ENCODE measurements around the gene KCNN3.
A peak's percentile ranks its signal among the peaks of the same experiment; 100 is the strongest.

Gene KCNN3

DNA sequence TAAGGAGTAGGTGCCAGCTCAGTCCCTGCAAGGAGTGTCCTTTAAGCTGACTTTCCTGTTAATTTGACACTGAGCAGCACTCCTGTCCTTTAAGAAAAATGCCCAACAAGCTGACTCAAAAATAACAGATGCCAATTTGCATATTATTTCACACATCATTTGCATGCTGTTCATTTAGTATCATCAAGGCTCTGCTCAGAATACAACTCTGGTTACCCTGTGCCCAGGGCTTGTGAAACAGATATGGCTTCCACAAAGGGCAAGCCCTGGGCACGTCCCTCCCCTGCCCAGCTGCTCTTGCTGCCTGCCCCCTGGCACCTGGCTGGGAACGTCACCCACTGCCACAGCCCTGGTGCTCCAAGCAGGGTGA is 10.3 kb downstream of the KCNN3 start:
- DNase-seq, result no peak

DNA sequence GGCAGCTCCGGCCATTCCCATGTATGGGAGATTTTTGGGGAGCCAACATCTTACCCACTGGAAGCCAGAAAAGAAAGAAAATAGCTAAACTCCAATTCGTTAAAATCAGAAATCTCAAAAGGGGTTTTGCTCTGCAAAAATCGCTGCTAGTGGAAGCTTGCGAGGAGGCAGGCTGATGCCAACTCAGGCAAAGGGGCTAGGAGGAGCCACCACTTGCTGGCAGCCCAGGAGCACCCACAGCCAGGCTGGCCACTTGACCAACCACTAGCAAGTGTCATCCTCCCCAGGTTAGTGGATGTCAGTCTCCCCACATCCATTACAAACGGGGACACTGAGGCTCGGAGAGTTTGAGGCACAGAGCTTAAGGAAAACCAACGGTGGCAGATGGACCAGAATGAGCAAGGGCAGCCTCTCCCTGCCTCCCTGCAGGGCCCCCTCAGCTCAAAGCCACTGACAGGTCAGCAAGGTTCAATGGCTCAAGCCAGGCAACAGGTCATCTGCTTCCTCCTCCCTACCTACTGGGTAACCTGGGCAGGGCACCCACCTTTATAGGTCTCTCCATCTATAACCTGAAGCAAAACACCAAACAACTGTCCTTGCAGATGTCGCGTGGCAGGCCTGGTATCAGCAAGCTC is 10.8 kb downstream of the KCNN3 start:
- DNase-seq, result no peak

DNA sequence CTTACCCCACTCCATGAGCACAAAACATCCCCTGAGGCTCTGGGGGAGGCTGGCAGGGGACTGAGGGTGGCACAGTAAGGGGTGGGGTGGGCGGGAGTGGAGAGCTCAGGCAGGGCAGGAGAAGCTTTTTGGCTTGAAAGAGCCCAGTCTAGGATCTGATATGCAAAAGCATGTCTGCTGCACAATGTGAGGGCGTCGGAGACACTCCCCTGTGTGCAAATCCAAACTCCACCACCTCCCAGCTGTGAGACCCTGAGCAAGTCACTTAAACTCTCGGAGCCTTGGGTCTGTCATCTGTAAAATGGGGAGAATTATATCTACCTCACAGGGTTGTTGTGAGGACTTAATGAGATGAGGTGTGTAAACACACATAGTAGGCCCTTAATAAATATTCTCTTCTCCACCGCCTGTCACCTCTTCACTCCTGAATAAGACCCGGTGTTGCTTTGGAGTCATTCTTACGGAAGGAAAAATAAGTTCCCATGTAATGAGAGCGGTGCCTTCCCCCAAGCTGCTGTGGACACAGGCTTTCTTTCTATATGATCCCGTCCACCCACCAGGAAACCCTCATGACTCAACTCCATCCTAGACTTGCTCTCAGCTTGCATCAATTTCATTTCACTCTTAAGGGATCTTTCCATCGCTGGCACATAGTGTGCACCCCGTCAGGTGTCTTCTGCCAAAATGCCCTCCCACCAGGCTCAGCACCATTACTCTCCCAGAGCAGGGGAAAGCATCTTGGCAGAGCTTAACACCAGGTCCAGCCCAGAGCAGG is 12.5 kb downstream of the KCNN3 start:
- DNase-seq, result no peak

- DNase-seq, result no peak
These were observed 13.1 kb downstream of the KCNN3 start for GRCh38 chr1:154857022-154857421.

- DNase-seq, result no peak
These were observed 13.5 kb downstream of the KCNN3 start for GRCh38 chr1:154856544-154856943.

DNA sequence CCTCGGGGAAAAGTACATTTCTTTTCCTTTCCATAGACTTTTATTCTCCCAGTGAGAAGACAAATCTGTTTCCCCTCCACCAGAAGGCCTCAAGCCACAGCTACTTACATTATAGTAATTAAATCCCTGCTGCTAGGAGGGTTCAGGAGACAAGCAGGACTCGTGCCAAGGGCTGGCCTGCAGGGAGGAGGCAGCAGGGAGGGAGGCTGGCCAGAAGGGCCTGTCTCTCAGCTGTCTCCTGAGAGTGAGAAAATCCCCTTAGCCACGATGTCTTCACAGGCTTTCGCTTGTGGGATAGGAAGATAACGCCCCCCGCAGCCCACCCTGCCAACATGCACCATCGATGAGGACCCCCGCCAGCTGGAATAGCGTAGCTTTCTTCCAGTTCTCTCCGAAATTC is 14.0 kb downstream of the KCNN3 start:
- no peak for DNase-seq

DNA sequence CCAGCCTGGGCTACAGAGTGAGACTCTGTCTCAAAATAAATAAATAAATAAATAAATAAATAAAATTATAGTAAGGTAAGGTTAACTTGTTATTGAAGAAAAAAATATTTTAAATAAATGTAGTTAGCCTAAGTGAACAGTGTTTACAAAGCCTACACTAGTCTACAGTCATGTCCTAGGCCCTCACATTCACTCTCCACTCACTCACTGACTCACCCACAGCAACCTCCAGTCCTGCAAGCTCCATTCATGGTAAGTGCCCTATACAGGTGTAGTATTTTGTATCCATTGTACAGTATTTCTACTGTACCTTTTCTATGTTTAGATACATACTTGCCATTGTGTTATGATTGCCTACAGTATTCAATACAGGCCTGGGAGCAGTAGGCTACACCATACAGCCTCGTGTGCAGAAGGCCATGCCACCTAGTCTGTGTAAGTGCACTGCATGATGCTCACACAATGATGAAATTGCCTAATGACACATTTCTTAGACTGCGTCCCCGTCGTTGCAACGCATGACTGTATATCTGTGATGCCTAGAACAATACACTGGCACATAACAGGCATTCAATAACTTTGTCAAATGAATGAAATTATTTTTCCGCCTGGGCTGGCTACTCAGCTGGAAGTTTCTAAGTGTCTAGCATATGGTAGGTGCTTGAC is 14.8 kb downstream of the KCNN3 start:
- no peak for DNase-seq

GRCh38 chr1:154852845-154853244 is 17.2 kb downstream of the KCNN3 start:
- no peak for DNase-seq

GRCh38 chr1:154851392-154852177 is 18.5 kb downstream of the KCNN3 start:
- no peak for DNase-seq

DNA sequence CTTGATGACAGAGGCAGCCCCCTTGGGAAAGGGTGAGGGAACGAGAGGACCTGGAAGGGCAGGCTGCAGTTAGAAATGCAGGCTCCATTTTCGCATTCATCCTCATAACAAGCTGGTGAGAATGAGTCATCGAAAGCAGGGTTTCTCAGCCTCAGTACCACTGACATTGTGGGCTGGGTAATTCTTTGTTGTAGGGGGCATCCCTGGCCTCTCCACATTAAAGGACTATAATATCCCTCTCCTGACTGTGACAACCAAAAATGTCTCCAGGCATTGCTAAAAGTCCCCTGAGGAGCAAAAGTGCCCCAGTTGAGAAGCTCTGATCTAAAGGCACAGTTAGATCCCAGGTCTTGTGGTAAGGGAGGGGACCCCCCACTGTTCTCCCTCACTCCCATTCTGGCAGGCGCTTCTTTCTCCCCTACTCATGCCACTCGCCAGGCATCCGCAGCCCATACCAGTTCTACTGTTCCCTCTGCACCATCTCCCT is 20.4 kb downstream of the KCNN3 start:
- DNase-seq, result peak; percentile 39

DNA sequence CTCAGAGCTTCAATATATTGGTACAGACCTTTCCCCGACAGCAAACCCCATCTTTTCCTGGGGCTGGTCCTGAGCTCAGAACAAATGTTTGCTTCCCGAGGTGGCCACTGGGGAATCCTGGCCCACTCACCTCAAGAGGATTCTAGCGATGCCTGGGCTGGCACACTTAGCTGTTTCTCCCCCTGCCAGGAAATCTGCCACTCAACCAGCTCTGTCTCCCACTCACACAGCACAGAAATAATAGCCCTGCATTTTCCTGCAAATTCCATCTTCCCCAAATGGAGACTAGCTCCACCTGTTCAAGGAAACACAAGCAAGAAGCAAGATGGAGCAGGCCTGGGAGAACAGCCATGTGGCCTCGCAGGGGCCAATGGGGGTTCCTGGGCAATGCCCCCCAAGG is 21.1 kb downstream of the KCNN3 start:
- no peak for DNase-seq

GRCh38 chr1:154847891-154848290 is 22.2 kb downstream of the KCNN3 start:
- DNase-seq, result no peak

DNA sequence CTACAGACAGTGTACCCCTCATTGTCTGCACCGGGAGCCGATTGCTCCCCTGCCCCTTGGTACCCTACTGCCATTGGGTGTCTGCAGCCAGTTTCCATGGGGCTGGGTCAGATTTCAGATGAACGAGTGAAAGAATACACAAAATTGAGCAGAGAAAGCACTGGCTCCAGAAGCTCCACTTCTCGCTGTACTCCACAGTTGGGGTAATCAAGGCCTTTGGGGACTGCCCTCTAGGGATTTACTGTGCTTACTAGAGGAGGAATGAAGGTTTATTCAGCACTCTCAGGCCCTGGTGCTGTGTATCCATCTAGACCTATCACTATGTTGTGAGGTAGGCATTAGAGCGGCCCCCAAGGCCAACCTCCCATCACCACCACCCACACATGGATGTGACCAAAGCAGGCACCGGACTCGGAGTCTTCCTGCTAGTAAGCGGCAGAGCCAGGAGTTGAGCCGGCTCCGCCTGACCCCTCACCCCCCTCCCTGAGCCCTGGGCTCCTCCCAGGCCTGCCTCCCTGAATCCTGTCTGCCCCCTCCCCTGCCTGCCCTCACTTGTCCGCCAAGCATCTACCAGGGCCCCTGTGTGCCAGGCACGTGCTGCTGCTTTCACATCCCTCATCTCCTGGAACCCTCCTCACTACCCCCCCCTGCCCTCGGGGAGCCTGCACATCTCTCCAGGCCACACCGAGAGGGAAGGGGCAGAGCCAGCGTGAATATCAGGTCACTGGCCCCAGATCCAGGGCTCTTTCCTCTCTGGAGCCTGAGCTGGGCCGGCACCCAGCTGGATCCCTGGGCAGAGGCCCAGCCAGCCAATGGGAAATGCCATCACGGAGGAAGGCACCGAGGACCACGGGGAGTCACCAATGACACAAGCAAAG is 23.3 kb downstream of the KCNN3 start:
- DNase-seq, result no peak

DNA sequence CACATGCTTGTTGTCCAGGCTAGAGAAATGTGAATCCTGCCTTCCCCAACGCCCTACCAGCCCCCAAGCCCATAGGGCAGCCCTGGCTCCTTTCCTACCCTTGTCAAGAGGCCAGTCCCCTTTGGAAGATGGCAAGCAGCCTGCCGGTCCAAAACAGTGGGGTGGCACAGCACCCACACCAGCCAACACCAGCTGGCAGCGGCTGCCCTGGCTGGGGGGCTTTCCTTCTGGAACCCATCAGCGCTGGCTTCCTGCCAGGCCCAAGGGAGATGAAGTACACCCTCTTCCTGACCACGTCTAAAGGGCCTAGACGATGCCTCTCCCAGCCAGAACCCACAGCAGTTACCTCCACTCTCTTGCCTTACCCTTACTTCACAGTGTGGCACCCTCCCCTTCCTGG is 24.2 kb downstream of the KCNN3 start:
- DNase-seq, result no peak

DNA sequence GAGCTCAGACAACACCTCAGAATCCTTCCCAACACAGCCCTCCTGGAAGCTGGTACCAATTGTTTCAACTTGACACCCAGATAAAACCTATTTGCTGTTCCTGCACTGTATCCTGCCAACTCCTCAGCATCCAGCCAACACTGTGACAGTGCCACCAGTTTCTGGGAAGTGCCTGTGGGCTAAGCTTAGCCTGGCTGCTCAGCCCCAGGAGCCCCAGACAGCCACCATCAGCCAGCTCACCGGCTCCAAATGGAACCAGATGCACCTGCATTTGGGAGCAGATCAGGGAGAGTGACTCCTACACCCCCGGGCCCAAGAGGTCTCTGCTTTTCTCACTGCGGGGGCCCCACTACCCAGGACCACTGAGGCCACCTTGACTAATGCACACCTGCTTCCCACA is 24.9 kb downstream of the KCNN3 start:
- DNase-seq, result no peak

DNA sequence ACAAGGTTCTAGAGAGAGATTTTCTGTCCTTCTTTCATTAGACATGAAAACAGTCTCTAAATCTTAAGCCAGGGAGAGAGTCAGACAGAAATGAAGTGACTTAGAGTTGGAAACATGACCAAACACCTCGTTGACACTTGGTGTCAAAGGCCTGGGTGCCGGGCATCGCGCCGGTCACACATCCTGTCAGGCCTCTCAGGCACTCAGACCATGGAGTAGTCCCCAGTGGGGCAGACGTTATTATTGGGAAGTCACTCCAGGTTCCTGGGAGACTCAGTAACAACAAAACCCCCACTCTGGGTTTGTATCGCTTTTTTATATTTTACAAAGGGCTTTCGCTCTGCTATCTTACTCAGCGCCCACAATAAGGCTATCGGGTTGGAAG is 25.8 kb downstream of the KCNN3 start:
- no peak for DNase-seq

GRCh38 chr1:154843636-154844296 is 26.3 kb downstream of the KCNN3 start:
- no peak for DNase-seq

DNA sequence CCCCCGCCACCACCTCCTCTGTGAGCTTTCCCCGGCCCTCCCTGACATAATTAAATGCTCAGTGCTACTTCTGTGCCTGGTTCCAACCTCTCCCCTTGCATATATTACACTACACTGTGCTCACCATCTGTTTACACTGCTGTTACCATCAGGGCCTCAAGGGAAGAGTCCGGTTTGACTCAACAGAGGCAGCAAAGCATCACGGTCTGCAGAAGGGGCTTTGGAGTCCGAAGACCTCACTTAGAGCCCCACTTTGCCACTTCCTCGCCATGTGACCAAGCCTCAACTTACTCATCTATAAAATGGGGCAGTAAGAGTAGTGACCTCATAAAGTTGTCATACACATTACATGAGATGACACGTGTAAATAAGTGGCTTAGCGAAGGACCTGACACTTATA is 27.4 kb downstream of the KCNN3 start:
- no peak for DNase-seq

GRCh38 chr1:154841384-154841783 is 28.7 kb downstream of the KCNN3 start:
- no peak for DNase-seq

DNA sequence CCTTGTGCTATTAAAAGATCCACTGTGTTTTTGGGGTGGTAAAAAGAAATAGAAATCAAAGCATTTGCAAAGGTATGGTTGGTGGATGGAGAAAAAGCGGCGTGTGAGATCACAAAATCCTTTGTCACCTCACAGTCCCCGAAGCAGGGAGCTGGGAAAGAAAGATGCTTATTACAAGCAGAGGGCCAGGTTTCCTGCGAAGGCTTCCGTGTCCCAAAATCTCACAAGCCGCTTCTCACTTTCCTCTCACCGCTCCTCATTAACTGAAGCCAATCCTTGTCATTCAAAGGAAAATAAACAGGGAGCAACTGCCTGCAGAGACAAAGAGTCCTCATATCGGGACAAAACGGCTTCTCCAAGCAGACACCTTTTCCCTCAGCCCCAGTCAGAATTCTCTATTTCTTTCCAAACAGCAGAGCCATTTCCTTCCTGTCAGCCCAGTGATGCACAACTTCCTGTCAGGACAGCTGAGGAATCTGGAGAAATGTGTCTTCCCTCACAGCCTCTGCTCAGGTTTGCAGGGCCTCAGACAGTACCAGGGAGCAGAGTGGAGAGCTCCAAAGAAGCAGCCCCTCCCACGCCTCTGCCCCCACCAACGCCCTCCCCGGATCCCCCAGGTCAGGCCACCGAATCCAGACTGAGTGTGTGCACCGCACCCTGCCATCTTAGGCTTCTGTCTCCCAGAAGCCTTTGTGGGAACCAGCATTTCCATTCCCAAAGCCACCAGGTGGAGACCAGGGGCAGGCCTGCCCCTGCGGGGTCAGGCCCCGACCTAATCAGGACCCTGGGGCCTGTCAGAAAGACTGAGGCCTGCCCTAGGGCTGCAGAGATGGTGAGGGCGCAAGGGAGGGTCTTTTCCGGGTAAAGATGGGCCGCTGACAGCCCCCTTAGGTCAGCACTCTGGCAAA is 29.6 kb downstream of the KCNN3 start:
- DNase-seq, result no peak

DNA sequence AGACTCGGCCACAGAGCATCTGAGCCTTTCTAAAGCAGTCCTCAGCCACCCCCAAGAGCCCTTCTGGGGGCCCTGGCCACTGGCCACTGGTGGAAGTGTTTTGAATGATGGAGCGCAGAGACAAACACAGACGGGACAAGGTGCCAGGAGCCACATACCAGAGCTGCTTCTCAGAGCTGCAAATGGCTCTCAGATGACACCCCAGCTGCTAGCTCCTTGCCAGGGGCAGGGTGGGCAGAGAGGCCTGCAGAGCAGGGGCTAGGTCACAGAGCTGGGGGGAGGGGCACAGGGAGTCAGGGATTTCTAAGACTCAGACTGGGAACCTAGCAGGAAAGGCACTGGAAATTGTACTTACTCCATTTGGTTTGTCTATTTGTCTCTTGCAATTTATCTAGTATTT is 30.4 kb downstream of the KCNN3 start:
- no peak for DNase-seq

Data from activated CD4-positive, CD25-positive, alpha-beta regulatory T cell treated with anti-CD3 and anti-CD28 coated beads, Interleukin-2, amount 50 U/mL, for 72 hours (primary cell).